CD14-positive monocyte (primary cell): ENCODE data around the gene RBBP4. TPM values are rescaled to one million over a fixed set of nuclear protein-coding genes. Genes with fewer than 3 reads are reported as not detected.
A peak's percentile ranks its signal among the peaks of the same experiment; 100 is the strongest.

Source experiments
- DNase-seq, 3 donors: peaks; one replicate each; pipeline ENCODE4 v3.0.0-alpha.2; 2011 to 2022
- H2AFZ ChIP-seq: 2 replicates; pipeline ENCODE4 v1.6.0; 2012; ENCODE audit warnings: mild to moderate bottlenecking, low read depth, low read length, inconsistent platforms; ENCODE audit not compliant: insufficient read depth, poor library complexity, severe bottlenecking
- H3K27ac ChIP-seq, 2 donors: 1 replicate in 1 of 2; 2 replicates in 1 of 2; pipeline ENCODE4 v1.5.1; 2012 to 2013; ENCODE audit warnings: low read length in 2 of 2, control low read depth in 1 of 2, inconsistent platforms in 1 of 2, low read depth in 1 of 2, mild to moderate bottlenecking in 1 of 2
- H3K27me3 ChIP-seq, 2 donors: one replicate each; pipeline versions ENCODE4 v1.6.0 to v1.6.1; 2011 to 2013; ENCODE audit warnings: low read length in 2 of 2; ENCODE audit not compliant: control insufficient read depth in 2 of 2, insufficient read depth in 2 of 2
- H3K36me3 ChIP-seq, 2 donors: replicated peaks in 1 of 2; 1 replicate in 1 of 2; 2 replicates in 1 of 2; pipeline versions ENCODE4 v1.5.1 to v1.6.1; 2012 to 2013; ENCODE audit warnings: low read length in 2 of 2, control low read depth in 1 of 2, inconsistent platforms in 1 of 2, mild to moderate bottlenecking in 1 of 2; ENCODE audit not compliant: insufficient read depth in 2 of 2, control insufficient read depth in 1 of 2
- H3K4me1 ChIP-seq, 2 donors: 1 replicate in 1 of 2; 2 replicates in 1 of 2; pipeline versions ENCODE4 v1.5.1 to v1.6.1; 2012 to 2013; ENCODE audit warnings: low read length in 2 of 2, control low read depth in 1 of 2, inconsistent platforms in 1 of 2, mild to moderate bottlenecking in 1 of 2, moderate library complexity in 1 of 2; ENCODE audit not compliant: insufficient read depth in 2 of 2, control insufficient read depth in 1 of 2
- H3K4me2 ChIP-seq: replicated peaks from 2 replicates; pipeline ENCODE3; 2012; ENCODE audit warnings: low read length, moderate library complexity, mild to moderate bottlenecking; ENCODE audit not compliant: poor library complexity, severe bottlenecking; ENCODE audit errors: extremely low read depth
- H3K4me3 ChIP-seq, 3 experiments: fragments of 200-600 bp in 1 of 3; sonication (generic) in 1 of 3; replicated peaks in 1 of 3; 1 replicate in 2 of 3; 2 replicates in 1 of 3; pipeline ENCODE4 v1.5.1; 2011 to 2013; ENCODE audit warnings: low read length in 3 of 3, mild to moderate bottlenecking in 3 of 3, control low read depth in 2 of 3, low read depth in 2 of 3, inconsistent platforms in 1 of 3, moderate library complexity in 1 of 3
- H3K79me2 ChIP-seq: 2 replicates; pipeline ENCODE4 v1.6.0; 2012; ENCODE audit warnings: mild to moderate bottlenecking, control low read depth, inconsistent platforms, low read length, moderate library complexity; ENCODE audit not compliant: insufficient read depth
- H3K9ac ChIP-seq: 2 replicates; pipeline ENCODE4 v1.6.0; 2017; ENCODE audit warnings: low read length, mild to moderate bottlenecking; ENCODE audit not compliant: insufficient read depth, poor library complexity, severe bottlenecking
- H3K9me3 ChIP-seq, 2 donors: replicated peaks in 1 of 2; 1 replicate in 1 of 2; 2 replicates in 1 of 2; pipeline versions ENCODE4 v1.5.1 to v1.6.1; 2012 to 2013; ENCODE audit warnings: low read length in 2 of 2, control low read depth in 1 of 2; ENCODE audit not compliant: control insufficient read depth in 1 of 2, insufficient read depth in 1 of 2
- H4K20me1 ChIP-seq: 2 replicates; pipeline ENCODE4 v1.6.0; 2012; ENCODE audit warnings: mild to moderate bottlenecking, low read length, control low read depth, moderate library complexity; ENCODE audit not compliant: insufficient read depth
- H3K27ac Mint-ChIP-seq, 7 donors: one replicate each; pipeline ENCODE4 v1.8.0; 2020; ENCODE audit warnings: mild to moderate bottlenecking in 7 of 7, mixed read lengths in 7 of 7, moderate library complexity in 6 of 7, inconsistent platforms in 2 of 7
- H3K27me3 Mint-ChIP-seq, 3 donors: one replicate each; pipeline ENCODE4 v1.8.0; 2021 to 2022; ENCODE audit warnings: low read depth in 3 of 3, mild to moderate bottlenecking in 3 of 3, mixed read lengths in 3 of 3, moderate library complexity in 3 of 3, inconsistent platforms in 1 of 3
- H3K36me3 Mint-ChIP-seq, 2 donors: one replicate each; pipeline ENCODE4 v1.8.0; 2020; ENCODE audit warnings: mixed read lengths in 2 of 2, inconsistent platforms in 1 of 2, mild to moderate bottlenecking in 1 of 2
- H3K4me1 Mint-ChIP-seq: one replicate; pipeline ENCODE4 v1.8.0; 2020; ENCODE audit warnings: mild to moderate bottlenecking, mixed read lengths
- H3K4me3 Mint-ChIP-seq, 2 donors: one replicate each; pipeline ENCODE4 v1.8.0; 2020; ENCODE audit warnings: mild to moderate bottlenecking in 2 of 2, mixed read lengths in 2 of 2, moderate library complexity in 1 of 2
- H3K9me3 Mint-ChIP-seq, 7 donors: one replicate each; pipeline ENCODE4 v1.8.0; 2020 to 2022; ENCODE audit warnings: mixed read lengths in 7 of 7, mild to moderate bottlenecking in 6 of 7, moderate library complexity in 6 of 7, inconsistent platforms in 2 of 7
- WGBS: methylation state at CpG from one replicate; pipeline ENCODE4 v1.1.5; 2013; ENCODE audit warnings: missing lambda C conversion rate; ENCODE audit not compliant: insufficient coverage; 5-methylcytosine and 5-hydroxymethylcytosine counted together
- intact Hi-C, 2 donors: fragments of 100-400 bp; cut with micrococcal nuclease; formaldehyde crosslinking; loops; one replicate each; pipeline versions ENCODE4 v1.15.0 to v1.15.1; 2023
- polyA plus RNA-seq, 3 donors: library from polyadenylated mRNA; depleted of rRNA in 1 of 3; unstranded in 2 of 3; stranded (reverse) in 1 of 3; fragments of 300-500 nt in 2 of 3; fragments of >200 nt in 1 of 3; fragmentation: Illumina TruSeq in 2 of 3; gene quantifications; 1 replicate in 2 of 3; 2 replicates in 1 of 3; pipeline ENCODE4 v1.2.3, GENCODE V29; 2012 to 2021
- TF ChIP-seq, protein P1 (sequence below): fragments of 200-600 bp; IDR thresholded peaks from one replicate; pipeline ENCODE4 v1.8.0; 2022; ENCODE audit warnings: antibody characterized with exemption, mild to moderate bottlenecking

The RBBP4 gene
- polyA plus RNA-seq, 3 donors: 60.6 to 307 (median 274) TPM

DNA sequence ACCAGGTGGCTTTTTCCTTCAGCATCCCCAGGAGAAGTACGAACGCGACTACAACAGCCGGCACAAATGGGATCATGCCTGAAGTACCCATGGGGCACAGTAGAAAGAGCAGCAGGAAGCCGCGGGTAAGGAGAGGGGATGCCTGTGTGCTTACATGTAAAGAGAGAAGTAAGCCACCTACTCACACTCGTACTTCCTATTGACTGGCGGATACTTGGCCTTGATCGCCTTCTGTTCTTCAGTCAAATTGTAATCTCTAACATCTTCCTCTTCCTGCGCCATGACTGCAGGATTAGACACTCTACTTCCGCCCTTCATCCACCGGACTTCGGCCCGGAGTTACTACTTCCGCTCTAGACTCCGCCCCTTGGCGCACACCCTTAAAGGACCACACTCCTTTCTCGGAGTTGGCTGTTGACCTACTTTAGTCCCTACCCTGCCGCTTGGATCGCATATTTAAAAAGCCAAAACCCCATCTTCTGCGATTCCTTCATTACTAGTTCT lies 708 bp upstream of the RBBP4 start, which contains the start of gene ZBTB8OS:
TSS of gene ZBTB8OS (minus strand) at position 303 of the 504 bp plus-strand sequence. CDS start at position 282, 21 bp downstream.
- peaks cover 40% of the 10 kb centered on the region for H3K4me1 Mint-ChIP-seq
- WGBS: 0% methylated on average over 15 of the region's 21 CpGs
- intact Hi-C loops: loop anchor here in 1 of 2 donors (5.0 kb wide), 1 partner anchor 167 kb away; the partner anchor contains the start of genes S100PBP and YARS1

DNA sequence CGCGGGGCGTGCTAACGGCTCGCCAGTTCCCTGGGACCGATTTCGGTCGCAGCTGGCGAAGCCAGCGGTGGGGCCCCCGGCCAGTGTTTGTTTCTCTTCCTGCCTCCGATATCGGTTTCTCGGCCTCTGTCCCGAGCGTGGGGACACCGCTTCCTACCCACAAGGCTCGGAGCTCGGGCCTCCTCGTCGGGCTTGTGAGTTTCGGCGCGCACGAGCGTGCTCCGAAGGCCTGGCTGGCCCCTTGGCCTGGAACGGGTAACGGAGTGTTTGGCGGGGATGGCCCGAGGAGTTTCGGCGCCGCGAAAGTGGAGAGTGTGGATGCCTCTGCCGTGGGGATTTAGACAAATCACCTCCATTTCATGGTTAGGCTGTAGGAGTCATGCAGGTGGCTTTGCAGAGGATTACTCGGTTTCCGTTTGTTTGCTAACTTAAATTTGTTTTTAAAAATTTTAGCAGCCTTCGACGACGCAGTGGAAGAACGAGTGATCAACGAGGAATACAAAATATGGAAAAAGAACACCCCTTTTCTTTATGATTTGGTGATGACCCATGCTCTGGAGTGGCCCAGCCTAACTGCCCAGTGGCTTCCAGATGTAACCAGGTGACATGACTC lies 559 bp downstream of the RBBP4 start:
- Histone ChIP-seq H3K27me3 (no peaks in the 10 kb centered on the region), H3K27ac (peak overlapping the region; percentile 93 to 98), H3K4me3 (peak overlapping the region; percentile 57 to 91 (median 76)), H3K79me2 (peaks cover 90% of the 10 kb centered on the region), H4K20me1 (peaks cover 31% of the 10 kb centered on the region), H3K9me3 (no peaks in the 10 kb centered on the region), H3K9ac (peak overlapping the region; percentile 91), H3K4me1 (peaks cover 34 to 41% of the 10 kb centered on the region in 2 donors), H3K4me2 (peak overlapping the region; percentile 84), H3K36me3 (peaks cover 29 to 47% of the 10 kb centered on the region in 2 donors), H2AFZ (peak overlapping the region; percentile 97)
- H3K4me3 Mint-ChIP-seq: peak overlapping the region; percentile 90 to 92
- H3K27me3 Mint-ChIP-seq: no peaks in the 10 kb centered on the region
- peaks cover 0 to 3% (median 0%) of the 10 kb centered on the region in 7 donors for H3K9me3 Mint-ChIP-seq
- under 1% methylated on average over 40 of the region's 43 CpGs for WGBS
- intact Hi-C loops: loop anchor here in 1 of 2 donors (5.0 kb wide), 1 partner anchor 166 kb away; the partner anchor contains the start of genes S100PBP and YARS1
- TF ChIP-seq, protein P1, sequence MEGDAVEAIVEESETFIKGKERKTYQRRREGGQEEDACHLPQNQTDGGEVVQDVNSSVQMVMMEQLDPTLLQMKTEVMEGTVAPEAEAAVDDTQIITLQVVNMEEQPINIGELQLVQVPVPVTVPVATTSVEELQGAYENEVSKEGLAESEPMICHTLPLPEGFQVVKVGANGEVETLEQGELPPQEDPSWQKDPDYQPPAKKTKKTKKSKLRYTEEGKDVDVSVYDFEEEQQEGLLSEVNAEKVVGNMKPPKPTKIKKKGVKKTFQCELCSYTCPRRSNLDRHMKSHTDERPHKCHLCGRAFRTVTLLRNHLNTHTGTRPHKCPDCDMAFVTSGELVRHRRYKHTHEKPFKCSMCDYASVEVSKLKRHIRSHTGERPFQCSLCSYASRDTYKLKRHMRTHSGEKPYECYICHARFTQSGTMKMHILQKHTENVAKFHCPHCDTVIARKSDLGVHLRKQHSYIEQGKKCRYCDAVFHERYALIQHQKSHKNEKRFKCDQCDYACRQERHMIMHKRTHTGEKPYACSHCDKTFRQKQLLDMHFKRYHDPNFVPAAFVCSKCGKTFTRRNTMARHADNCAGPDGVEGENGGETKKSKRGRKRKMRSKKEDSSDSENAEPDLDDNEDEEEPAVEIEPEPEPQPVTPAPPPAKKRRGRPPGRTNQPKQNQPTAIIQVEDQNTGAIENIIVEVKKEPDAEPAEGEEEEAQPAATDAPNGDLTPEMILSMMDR: no peak
- peaks cover 42% of the 10 kb centered on the region for H3K4me1 Mint-ChIP-seq
- H3K27ac Mint-ChIP-seq: peak overlapping the region; percentile 94 to 100 (median 100)
- no peak for DNase-seq
- H3K36me3 Mint-ChIP-seq: peaks cover 33 to 52% of the 10 kb centered on the region in 2 donors

More for the DNA sequence above, 708 bp upstream of the RBBP4 start, which contains the start of gene ZBTB8OS:
- H3K9me3 ChIP-seq: no peaks in the 10 kb centered on the region
- Mint-ChIP-seq H3K27me3 (peaks cover 0 to under 1% (median 0%) of the 10 kb centered on the region in 3 donors), H3K4me3 (peak within 1 kb of the TSS; percentile 92 to 95), H3K36me3 (peaks cover 30 to 47% of the 10 kb centered on the region in 2 donors), H3K9me3 (peaks cover 0 to 3% (median 0%) of the 10 kb centered on the region in 7 donors), H3K27ac (peak within 1 kb of the TSS; percentile 94 to 100 (median 100))
- peaks cover 90% of the 10 kb centered on the region for H3K79me2 ChIP-seq
- peak; percentile 96 to 97 (median 97) for DNase-seq
- peak within 1 kb of the TSS; percentile 97 for H2AFZ ChIP-seq
- H3K9ac ChIP-seq: peak within 1 kb of the TSS; percentile 91
- H3K4me2 ChIP-seq: peak within 1 kb of the TSS; percentile 84
- H4K20me1 ChIP-seq: peaks cover 27% of the 10 kb centered on the region
- H3K36me3 ChIP-seq: peaks cover 19 to 42% of the 10 kb centered on the region in 2 donors
- peak within 1 kb of the TSS; percentile 85 to 99 (median 91) for H3K4me3 ChIP-seq
- H3K4me1 ChIP-seq: peaks cover 34 to 41% of the 10 kb centered on the region in 2 donors
- TF ChIP-seq, protein P1: no peak
- H3K27me3 ChIP-seq: no peaks in the 10 kb centered on the region
- H3K27ac ChIP-seq: peak within 1 kb of the TSS; percentile 93 to 98
